Mammary epithelial cell (primary cell): ENCODE data around the gene ACAA1.

Experiments
- EZH2 ChIP-seq: IDR thresholded peaks from 2 replicates; pipeline ENCODE4 v1.6.1; 2012; ENCODE audit warnings: low read length, inconsistent platforms, borderline replicate concordance
- TF ChIP-seq, protein P1 (sequence below), 2 donors: IDR thresholded peaks in 1 of 2; conservative IDR thresholded peaks in 1 of 2; 2 replicates each; pipeline ENCODE4 v1.5.1; 2011 to 2012; ENCODE audit warnings: inconsistent platforms in 2 of 2, low read length in 2 of 2, mild to moderate bottlenecking in 2 of 2, control low read depth in 1 of 2, low read depth in 1 of 2; ENCODE audit not compliant: insufficient read depth in 1 of 2; ENCODE audit errors: extremely low read depth in 1 of 2

DNA sequence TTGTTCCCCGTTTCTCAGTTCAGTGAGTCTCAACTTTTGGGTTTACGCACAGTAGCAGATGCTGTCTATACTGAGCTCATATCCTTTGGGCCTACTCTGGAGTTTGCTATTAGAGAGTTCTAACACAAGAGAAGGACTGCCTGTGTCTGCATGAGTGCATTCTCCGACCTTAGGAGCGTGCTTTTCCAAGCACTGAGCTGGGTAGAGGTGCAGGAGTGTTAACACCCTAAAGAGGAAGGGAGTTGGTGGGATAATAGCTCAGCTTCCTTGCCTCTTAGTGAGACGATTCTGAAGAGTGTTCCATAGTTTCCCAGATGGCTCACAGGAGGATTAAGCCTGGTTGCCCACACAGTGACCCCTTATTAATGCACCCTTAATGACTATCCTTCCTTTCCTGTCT, 21.5 kb upstream of the ACAA1 start:
- TF ChIP-seq, protein P1, sequence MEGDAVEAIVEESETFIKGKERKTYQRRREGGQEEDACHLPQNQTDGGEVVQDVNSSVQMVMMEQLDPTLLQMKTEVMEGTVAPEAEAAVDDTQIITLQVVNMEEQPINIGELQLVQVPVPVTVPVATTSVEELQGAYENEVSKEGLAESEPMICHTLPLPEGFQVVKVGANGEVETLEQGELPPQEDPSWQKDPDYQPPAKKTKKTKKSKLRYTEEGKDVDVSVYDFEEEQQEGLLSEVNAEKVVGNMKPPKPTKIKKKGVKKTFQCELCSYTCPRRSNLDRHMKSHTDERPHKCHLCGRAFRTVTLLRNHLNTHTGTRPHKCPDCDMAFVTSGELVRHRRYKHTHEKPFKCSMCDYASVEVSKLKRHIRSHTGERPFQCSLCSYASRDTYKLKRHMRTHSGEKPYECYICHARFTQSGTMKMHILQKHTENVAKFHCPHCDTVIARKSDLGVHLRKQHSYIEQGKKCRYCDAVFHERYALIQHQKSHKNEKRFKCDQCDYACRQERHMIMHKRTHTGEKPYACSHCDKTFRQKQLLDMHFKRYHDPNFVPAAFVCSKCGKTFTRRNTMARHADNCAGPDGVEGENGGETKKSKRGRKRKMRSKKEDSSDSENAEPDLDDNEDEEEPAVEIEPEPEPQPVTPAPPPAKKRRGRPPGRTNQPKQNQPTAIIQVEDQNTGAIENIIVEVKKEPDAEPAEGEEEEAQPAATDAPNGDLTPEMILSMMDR (conservative IDR thresholded peaks at IDR 0.05 in 1 of 2, IDR thresholded peaks at IDR 0.05 in 1 of 2; ENCODE audit: extremely low read depth in 1 of 2, insufficient read depth in 1 of 2, low read depth in 1 of 2, low read length in 2 of 2): no peak
- TF ChIP-seq EZH2: no peak
